Omental fat pad (tissue), 4 donors: Measurements from ENCODE around the gene CCDC3. TPM values are rescaled to one million over a fixed set of nuclear protein-coding genes. Genes with fewer than 3 reads are reported as not detected.
A peak's percentile ranks its signal among the peaks of the same experiment; 100 is the strongest.

Experiments used
- ATAC-seq: fragments of 150-250 bp; one replicate; pipeline ENCODE4 v1.9.1; 2016; ENCODE audit warnings: mild to moderate bottlenecking, moderate library complexity; ENCODE audit not compliant: low FRiP score
- DNase-seq: peaks from one replicate; pipeline ENCODE4 v3.0.0-alpha.2; 2019; ENCODE audit warnings: low spot score
- CTCF ChIP-seq, 3 donors: fragments of 450-650 bp; IDR thresholded peaks; one replicate each; pipeline ENCODE4 v1.5.1; 2016 to 2017; ENCODE audit warnings: antibody characterized with exemption in 3 of 3, mild to moderate bottlenecking in 3 of 3, moderate library complexity in 2 of 3
- small RNA-seq: library from RNA; depleted of rRNA; stranded (forward); fragments of <200 nt; gene quantifications from one replicate; pipeline ENCODE3, GENCODE V24; 2016
- total RNA-seq, 4 donors: library from RNA; depleted of rRNA; stranded (reverse); fragments of >200 nt; gene quantifications; one replicate each; pipeline ENCODE4 v1.1.0, GENCODE V29; 2016

The CCDC3 gene
- total RNA-seq, 4 donors from 2014 or later, result 23.5 to 77.8 (median 39.1) TPM

GRCh38 chr10:12852687-12853086 lies 148.8 kb downstream of the CCDC3 start:
- ATAC-seq (no peak), DNase-seq (no peak)
- TF ChIP-seq CTCF (IDR thresholded peaks at IDR 0.05), result no peak

GRCh38 chr10:12849319-12850181 lies 152.0 kb downstream of the CCDC3 start:
- ATAC-seq (peak; percentile 16), DNase-seq (no peak)
- no peak for TF ChIP-seq CTCF (IDR thresholded peaks at IDR 0.05)

- ATAC-seq, result no peak
- no peak for DNase-seq
- TF ChIP-seq CTCF (IDR thresholded peaks at IDR 0.05), result no peak
Measured at GRCh38 chr10:12848439-12849173, 152.9 kb downstream of the CCDC3 start.

GRCh38 chr10:12847361-12847975 lies 154.0 kb downstream of the CCDC3 start:
- DNase-seq (no peak), ATAC-seq (no peak)
- TF ChIP-seq CTCF (IDR thresholded peaks at IDR 0.05), result no peak

GRCh38 chr10:12846718-12847117 lies 154.8 kb downstream of the CCDC3 start:
- TF ChIP-seq CTCF (IDR thresholded peaks at IDR 0.05), result no peak
- ATAC-seq, result peak; percentile 31

More at GRCh38 chr10:12846718-12847117, 154.8 kb downstream of the CCDC3 start:
- no peak for DNase-seq

Small RNAs within 50 kb of the gene (small RNA-seq; reads per million reads assigned to genes)
- not detected for gene RNA5SP300

Other genes starting within 250 kb of the CCDC3 start
- gene OPTN, start 98.5 kb upstream of the CCDC3 start, total RNA-seq, result 100 to 1,000 TPM in 1 of 4 donors, 10 to 100 TPM in 3; 59.6 to 123 (median 77.1) TPM
- gene MCM10, start 159.8 kb upstream of the CCDC3 start, total RNA-seq, result 1 to 10 TPM; 1.3 to 7.6 (median 2.8) TPM
- gene UCMA, start 232.7 kb upstream of the CCDC3 start, total RNA-seq, result not detected